K562 (cell line): ENCODE data around the gene NAV2. TPM values are rescaled to one million over a fixed set of nuclear protein-coding genes. Genes with fewer than 3 reads are reported as not detected.

Experiments
- ARID1B ChIP-seq: fragments of 450-650 bp; IDR thresholded peaks from 2 replicates; pipeline ENCODE4 v1.6.1; 2016; ENCODE audit warnings: antibody characterized with exemption, mild to moderate bottlenecking, inconsistent platforms
- BRCA1 ChIP-seq, 2 experiments: fragments of 450-650 bp in 1 of 2; sonication (generic) in 1 of 2; formaldehyde crosslinking in 1 of 2; IDR thresholded peaks; 2 replicates each; pipeline versions ENCODE4 v1.5.0 to v1.6.1; 2017 to 2020; ENCODE audit warnings: mild to moderate bottlenecking in 1 of 2, missing genetic modification reagents in 1 of 2
- CEBPG ChIP-seq, 3 experiments: fragments of 200-800 bp in 1 of 3; sonication (Bioruptor generic) in 1 of 3; sonication (generic) in 1 of 3; formaldehyde crosslinking in 1 of 3; IDR thresholded peaks in 2 of 3; conservative IDR thresholded peaks in 1 of 3; 2 replicates each; pipeline versions ENCODE4 v1.6.1 to v1.8.0; 2016 to 2022; ENCODE audit warnings: missing compliant biosample characterization in 2 of 3, missing genetic modification characterization in 2 of 3, mild to moderate bottlenecking in 1 of 3, missing genetic modification reagents in 1 of 3
- CHD4 ChIP-seq: fragments of 200-600 bp; sonication (generic); IDR thresholded peaks from 3 replicates; pipeline ENCODE4 v1.6.1; 2012; ENCODE audit warnings: low read depth, mild to moderate bottlenecking, mixed read lengths, low read length, inconsistent platforms; ENCODE audit not compliant: insufficient read depth, insufficient replicate concordance, poor library complexity, severe bottlenecking
- ETV5 ChIP-seq: sonication (generic); formaldehyde crosslinking; IDR thresholded peaks from 2 replicates; pipeline ENCODE4 v1.4.0; 2020; ENCODE audit warnings: low read depth, mild to moderate bottlenecking, missing genetic modification reagents
- EZH2 ChIP-seq: IDR thresholded peaks from 2 replicates; pipeline ENCODE4 v1.6.1; 2012; ENCODE audit warnings: low read depth, mild to moderate bottlenecking, inconsistent platforms, low read length, borderline replicate concordance
- ILF3 ChIP-seq: fragments of 450-650 bp; IDR thresholded peaks from 2 replicates; pipeline ENCODE4 v1.6.1; 2018; ENCODE audit warnings: antibody characterized with exemption, mild to moderate bottlenecking, moderate library complexity, borderline replicate concordance
- L3MBTL2 ChIP-seq: fragments of 450-650 bp; IDR thresholded peaks from 2 replicates; pipeline ENCODE4 v1.6.1; 2016; ENCODE audit warnings: mild to moderate bottlenecking, moderate library complexity
- MEIS2 ChIP-seq: fragments of 450-650 bp; IDR thresholded peaks from 2 replicates; pipeline ENCODE4 v1.6.1; 2014; ENCODE audit warnings: mild to moderate bottlenecking; ENCODE audit not compliant: partially characterized antibody
- RCOR1 ChIP-seq, 2 experiments: IDR thresholded peaks; 2 replicates each; pipeline ENCODE4 v1.6.1; 2012; ENCODE audit warnings: low read depth in 2 of 2, low read length in 2 of 2, borderline replicate concordance in 1 of 2, improper control_type of control experiment in 1 of 2
- SAP30 ChIP-seq: fragments of 200-600 bp; sonication (generic); IDR thresholded peaks from 2 replicates; pipeline ENCODE4 v1.6.1; 2012; ENCODE audit warnings: borderline replicate concordance, low read depth, mild to moderate bottlenecking, moderate library complexity, low read length, control low read depth, inconsistent platforms; ENCODE audit not compliant: insufficient read depth, poor library complexity, severe bottlenecking
- SMARCA4 ChIP-seq: fragments of 450-650 bp; IDR thresholded peaks from 2 replicates; pipeline ENCODE4 v1.6.1; 2016
- SMARCB1 ChIP-seq: IDR thresholded peaks from 2 replicates; pipeline ENCODE4 v1.6.1; 2011; ENCODE audit warnings: improper control_type of control experiment, low read depth; ENCODE audit not compliant: insufficient read length
- SPI1 ChIP-seq: IDR thresholded peaks from 2 replicates; pipeline ENCODE4 v1.6.1; 2011; ENCODE audit warnings: low read depth, low read length, control low read depth, borderline replicate concordance
- STAT5B ChIP-seq: fragments of 250-450 bp; sonication (Bioruptor Pico); IDR thresholded peaks from 2 replicates; pipeline ENCODE4 v1.8.0; 2021; ENCODE audit warnings: mild to moderate bottlenecking, inconsistent platforms
- ZNF282 ChIP-seq: sonication (generic); formaldehyde crosslinking; IDR thresholded peaks from 2 replicates; pipeline ENCODE4 v1.8.1; 2023; ENCODE audit warnings: missing genetic modification reagents
- polyA plus RNA-seq, 8 experiments: library from polyadenylated mRNA; depleted of rRNA in 4 of 8; stranded (reverse) in 5 of 8; unstranded in 3 of 8; fragments of >200 nt; fragmentation: Nextera tagmentation in 2 of 8; fragmentation: Illumina TruSeq in 1 of 8; extraction: Ambion mirVana in 2 of 8; extraction: Trizol in 1 of 8; gene quantifications; 2 replicates each; pipeline versions ENCODE4 v1.2.1 to v1.2.3, GENCODE V29; 2011 to 2014; ENCODE audit warnings: inconsistent platforms in 1 of 8, missing spikeins in 1 of 8
- total RNA-seq, 7 experiments: library from RNA; depleted of rRNA in 6 of 7; stranded (reverse); fragments of >200 nt in 6 of 7; fragmentation: Illumina TruSeq in 2 of 7; extraction: Trizol in 2 of 7; gene quantifications; 2 replicates each; pipeline versions ENCODE4 v1.2.1 to v1.2.3, GENCODE V29; 2011 to 2021; ENCODE audit warnings: low replicate concordance in 1 of 7
- TF ChIP-seq, protein P1 (sequence below): fragments of 250-450 bp; sonication (Bioruptor Pico); IDR thresholded peaks from 2 replicates; pipeline ENCODE4 v1.4.0; 2020; ENCODE audit warnings: mild to moderate bottlenecking, moderate library complexity
- TF ChIP-seq, protein P2 (sequence below): sonication (generic); formaldehyde crosslinking; IDR thresholded peaks from 2 replicates; pipeline ENCODE4 v1.8.1; 2023; ENCODE audit warnings: mild to moderate bottlenecking, missing genetic modification reagents

NAV2 gene
- total and polyA plus RNA-seq, 9 of the 15 experiments (the other 6 are each of a cell fraction or from before 2014, with no cell fraction given), result 0.03 to 0.35 (median 0.05) TPM

DNA sequence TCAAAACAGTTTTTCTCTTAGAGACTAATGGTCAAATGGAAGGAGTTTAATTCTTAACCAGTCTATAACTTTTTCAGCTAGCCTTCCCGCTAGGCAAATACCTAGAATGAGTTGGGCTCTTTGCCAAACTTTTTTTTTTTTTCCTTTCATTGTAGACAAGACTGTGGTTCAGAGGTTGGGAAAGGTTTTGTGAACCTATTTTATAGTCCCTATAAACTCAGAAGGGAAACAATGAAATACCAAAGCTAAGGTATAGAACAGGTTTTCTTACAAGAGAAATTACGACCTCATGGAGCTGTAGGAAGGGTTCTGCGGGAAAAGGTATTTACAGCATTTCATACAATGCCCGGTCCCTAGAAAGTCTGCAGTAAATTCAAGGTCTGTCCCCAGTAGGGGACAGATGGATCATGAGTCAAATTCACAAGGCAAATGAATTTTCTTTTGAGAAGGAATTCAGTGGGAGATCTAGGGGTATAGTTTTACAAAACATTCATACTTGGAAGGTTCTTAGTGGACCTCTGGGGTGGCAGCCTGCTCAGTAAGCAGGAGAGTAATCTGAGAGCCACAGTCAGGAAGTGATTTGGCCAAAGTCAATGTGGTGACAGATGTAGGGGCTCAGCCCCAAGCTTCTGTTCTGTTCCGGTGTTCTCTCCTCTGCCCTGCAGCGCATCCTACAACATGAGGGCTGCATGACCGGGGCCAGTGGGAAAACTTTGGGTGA, 300.9 kb downstream of the NAV2 start (continued):
- TF ChIP-seq EZH2 (no peak), RCOR1 (IDR thresholded peaks at IDR 0.05; ENCODE audit: borderline replicate concordance in 1 of 2, low read depth in 2 of 2, low read length in 2 of 2) (peak in 1 of 2 experiments; percentile 65; a peak in 1 of 4 replicates), SMARCA4 (peak; percentile 34; the same call in 1 of the 2 replicates), SPI1 (0 out of 2 replicates have a peak, but pooled peaks have one; percentile 12), L3MBTL2 (no peak), ARID1B (peak; percentile 63), CHD4 (no peak), MEIS2 (peak; percentile 91), SAP30 (no peak), ILF3 (no peak), ZNF282 (CRISPR knock-in tag) (no peak), SMARCB1 (no peak), STAT5B (no peak), ETV5 (peak; percentile 58; the same call in 1 of the 2 replicates), CEBPG (CRISPR knock-in tag; IDR thresholded peaks at IDR 0.05) (no peak), CEBPG (tag; conservative IDR thresholded peaks at IDR 0.05 in 1 of 2, IDR thresholded peaks at IDR 0.05 in 1 of 2) (no peak), BRCA1 (IDR thresholded peaks at IDR 0.05) (no peak), BRCA1 (CRISPR knock-in tag; IDR thresholded peaks at IDR 0.05) (no peak)
- TF ChIP-seq, protein P1, sequence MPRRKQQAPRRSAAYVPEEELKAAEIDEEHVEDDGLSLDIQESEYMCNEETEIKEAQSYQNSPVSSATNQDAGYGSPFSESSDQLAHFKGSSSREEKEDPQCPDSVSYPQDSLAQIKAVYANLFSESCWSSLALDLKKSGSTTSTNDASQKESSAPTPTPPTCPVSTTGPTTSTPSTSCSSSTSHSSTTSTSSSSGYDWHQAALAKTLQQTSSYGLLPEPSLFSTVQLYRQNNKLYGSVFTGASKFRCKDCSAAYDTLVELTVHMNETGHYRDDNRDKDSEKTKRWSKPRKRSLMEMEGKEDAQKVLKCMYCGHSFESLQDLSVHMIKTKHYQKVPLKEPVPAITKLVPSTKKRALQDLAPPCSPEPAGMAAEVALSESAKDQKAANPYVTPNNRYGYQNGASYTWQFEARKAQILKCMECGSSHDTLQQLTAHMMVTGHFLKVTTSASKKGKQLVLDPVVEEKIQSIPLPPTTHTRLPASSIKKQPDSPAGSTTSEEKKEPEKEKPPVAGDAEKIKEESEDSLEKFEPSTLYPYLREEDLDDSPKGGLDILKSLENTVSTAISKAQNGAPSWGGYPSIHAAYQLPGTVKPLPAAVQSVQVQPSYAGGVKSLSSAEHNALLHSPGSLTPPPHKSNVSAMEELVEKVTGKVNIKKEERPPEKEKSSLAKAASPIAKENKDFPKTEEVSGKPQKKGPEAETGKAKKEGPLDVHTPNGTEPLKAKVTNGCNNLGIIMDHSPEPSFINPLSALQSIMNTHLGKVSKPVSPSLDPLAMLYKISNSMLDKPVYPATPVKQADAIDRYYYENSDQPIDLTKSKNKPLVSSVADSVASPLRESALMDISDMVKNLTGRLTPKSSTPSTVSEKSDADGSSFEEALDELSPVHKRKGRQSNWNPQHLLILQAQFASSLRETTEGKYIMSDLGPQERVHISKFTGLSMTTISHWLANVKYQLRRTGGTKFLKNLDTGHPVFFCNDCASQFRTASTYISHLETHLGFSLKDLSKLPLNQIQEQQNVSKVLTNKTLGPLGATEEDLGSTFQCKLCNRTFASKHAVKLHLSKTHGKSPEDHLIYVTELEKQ (CRISPR knock-in tag), result no peak
- TF ChIP-seq, protein P2, sequence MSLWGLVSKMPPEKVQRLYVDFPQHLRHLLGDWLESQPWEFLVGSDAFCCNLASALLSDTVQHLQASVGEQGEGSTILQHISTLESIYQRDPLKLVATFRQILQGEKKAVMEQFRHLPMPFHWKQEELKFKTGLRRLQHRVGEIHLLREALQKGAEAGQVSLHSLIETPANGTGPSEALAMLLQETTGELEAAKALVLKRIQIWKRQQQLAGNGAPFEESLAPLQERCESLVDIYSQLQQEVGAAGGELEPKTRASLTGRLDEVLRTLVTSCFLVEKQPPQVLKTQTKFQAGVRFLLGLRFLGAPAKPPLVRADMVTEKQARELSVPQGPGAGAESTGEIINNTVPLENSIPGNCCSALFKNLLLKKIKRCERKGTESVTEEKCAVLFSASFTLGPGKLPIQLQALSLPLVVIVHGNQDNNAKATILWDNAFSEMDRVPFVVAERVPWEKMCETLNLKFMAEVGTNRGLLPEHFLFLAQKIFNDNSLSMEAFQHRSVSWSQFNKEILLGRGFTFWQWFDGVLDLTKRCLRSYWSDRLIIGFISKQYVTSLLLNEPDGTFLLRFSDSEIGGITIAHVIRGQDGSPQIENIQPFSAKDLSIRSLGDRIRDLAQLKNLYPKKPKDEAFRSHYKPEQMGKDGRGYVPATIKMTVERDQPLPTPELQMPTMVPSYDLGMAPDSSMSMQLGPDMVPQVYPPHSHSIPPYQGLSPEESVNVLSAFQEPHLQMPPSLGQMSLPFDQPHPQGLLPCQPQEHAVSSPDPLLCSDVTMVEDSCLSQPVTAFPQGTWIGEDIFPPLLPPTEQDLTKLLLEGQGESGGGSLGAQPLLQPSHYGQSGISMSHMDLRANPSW, result no peak
